ENCODE measurements around the gene ZMYND8. TPM values are rescaled to one million over a fixed set of nuclear protein-coding genes. Genes with fewer than 3 reads are reported as not detected.

The ZMYND8 gene
- total RNA-seq, 4 donors from 2014 or later, result 44.6 to 78.6 (median 65.8) TPM

DNA sequence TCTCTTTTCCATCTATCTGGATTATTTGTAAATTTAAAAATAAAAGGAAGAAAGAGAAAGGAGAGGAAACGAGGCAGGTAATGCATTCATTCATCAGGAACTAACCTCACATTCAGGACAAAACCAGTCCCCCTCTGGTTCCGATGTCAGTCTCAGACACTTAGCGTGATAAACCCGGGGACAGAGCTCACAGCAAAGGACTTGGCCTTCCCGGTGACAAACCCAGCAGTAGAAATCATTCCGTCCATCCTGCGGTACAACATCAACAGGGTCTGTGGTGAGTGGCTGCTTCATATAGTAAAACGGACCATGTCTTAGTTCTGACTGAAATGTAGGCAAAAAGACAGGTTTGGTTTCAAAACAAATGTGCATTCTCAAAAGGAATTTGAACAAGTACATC is 57.9 kb downstream of the ZMYND8 start:
- 91% methylated on average over 8 of the region's 8 CpGs for WGBS
- no peak overlapping the region for H3K27ac ChIP-seq (replicated peaks in 1 of 4)
- no peak overlapping the region for H3K4me3 ChIP-seq
- no peaks in the 10 kb centered on the region for H3K9me3 ChIP-seq
- no peaks in the 10 kb centered on the region for H3K27me3 ChIP-seq
- peaks cover 21 to 37% (median 30%) of the 10 kb centered on the region in 4 donors for H3K4me1 ChIP-seq
- H3K36me3 ChIP-seq, result peaks cover 14 to 78% (median 52%) of the 10 kb centered on the region in 4 donors
- DNase-seq (ENCODE audit: extremely low spot score), result no peak
- TF ChIP-seq EP300 (IDR thresholded peaks at IDR 0.05) (no peak), POLR2AphosphoS5 (IDR thresholded peaks at IDR 0.05) (no peak), POLR2A (IDR thresholded peaks at IDR 0.05; ENCODE audit: low read depth) (no peak)
- TF ChIP-seq, protein P1, sequence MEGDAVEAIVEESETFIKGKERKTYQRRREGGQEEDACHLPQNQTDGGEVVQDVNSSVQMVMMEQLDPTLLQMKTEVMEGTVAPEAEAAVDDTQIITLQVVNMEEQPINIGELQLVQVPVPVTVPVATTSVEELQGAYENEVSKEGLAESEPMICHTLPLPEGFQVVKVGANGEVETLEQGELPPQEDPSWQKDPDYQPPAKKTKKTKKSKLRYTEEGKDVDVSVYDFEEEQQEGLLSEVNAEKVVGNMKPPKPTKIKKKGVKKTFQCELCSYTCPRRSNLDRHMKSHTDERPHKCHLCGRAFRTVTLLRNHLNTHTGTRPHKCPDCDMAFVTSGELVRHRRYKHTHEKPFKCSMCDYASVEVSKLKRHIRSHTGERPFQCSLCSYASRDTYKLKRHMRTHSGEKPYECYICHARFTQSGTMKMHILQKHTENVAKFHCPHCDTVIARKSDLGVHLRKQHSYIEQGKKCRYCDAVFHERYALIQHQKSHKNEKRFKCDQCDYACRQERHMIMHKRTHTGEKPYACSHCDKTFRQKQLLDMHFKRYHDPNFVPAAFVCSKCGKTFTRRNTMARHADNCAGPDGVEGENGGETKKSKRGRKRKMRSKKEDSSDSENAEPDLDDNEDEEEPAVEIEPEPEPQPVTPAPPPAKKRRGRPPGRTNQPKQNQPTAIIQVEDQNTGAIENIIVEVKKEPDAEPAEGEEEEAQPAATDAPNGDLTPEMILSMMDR (IDR thresholded peaks at IDR 0.05), result no peak
- intact Hi-C loops (cut with DNase I), result no loop called here

DNA sequence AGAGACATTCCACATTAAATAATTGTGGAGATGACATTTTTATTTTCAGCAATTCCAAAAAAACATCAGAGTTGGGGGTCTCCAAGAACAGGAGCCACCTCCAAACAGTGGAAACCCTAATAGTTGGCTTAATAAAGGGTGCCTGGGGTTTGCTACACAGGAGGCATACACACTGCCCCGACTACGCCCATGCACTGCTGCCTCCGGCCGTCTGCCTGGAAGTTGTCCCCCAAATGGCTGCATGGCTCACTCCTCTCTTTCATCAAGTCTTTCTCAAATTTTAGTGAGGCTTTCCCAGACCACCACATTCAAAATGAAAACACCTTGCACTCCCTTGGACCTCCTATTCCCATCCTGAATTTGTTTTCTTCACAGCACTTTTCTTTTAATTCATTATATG is 58.8 kb downstream of the ZMYND8 start:
- Histone ChIP-seq H3K27me3 (no peaks in the 10 kb centered on the region), H3K9me3 (no peaks in the 10 kb centered on the region), H3K36me3 (peaks cover 14 to 87% (median 55%) of the 10 kb centered on the region in 4 donors), H3K4me1 (peaks cover 12 to 28% (median 21%) of the 10 kb centered on the region in 4 donors), H3K27ac (replicated peaks in 1 of 4) (no peak overlapping the region), H3K4me3 (no peak overlapping the region)
- DNase-seq (ENCODE audit: extremely low spot score), result no peak
- intact Hi-C loops (cut with DNase I), result no loop called here
- 91% methylated on average over 4 of the region's 4 CpGs for WGBS
- TF ChIP-seq, protein P1 (IDR thresholded peaks at IDR 0.05), result no peak
- no peak for TF ChIP-seq EP300 (IDR thresholded peaks at IDR 0.05)
- no peak for TF ChIP-seq POLR2AphosphoS5 (IDR thresholded peaks at IDR 0.05)
- no peak for TF ChIP-seq POLR2A (IDR thresholded peaks at IDR 0.05; ENCODE audit: low read depth)

DNA sequence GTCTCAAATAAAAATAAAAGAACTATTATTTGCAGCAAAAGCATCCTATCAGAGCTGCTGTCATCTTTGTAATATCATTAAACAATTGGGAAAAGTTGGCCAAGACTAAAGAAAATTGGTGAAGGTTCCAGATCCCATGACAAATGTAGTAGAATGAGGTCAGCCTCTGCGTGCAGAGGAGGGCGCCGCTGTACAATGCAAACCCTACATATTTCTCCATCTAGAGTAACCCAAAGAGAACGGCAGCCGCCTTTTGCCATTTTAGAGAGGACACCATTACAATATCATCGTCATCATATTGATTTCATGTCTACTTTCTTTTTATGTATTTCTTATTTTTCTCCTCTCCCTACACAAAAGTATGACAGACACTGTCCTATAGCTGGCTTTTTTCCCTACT is 59.5 kb downstream of the ZMYND8 start:
- peaks cover 9 to 25% (median 19%) of the 10 kb centered on the region in 4 donors for H3K4me1 ChIP-seq
- intact Hi-C loops (cut with DNase I), result no loop called here
- 78% methylated on average over 6 of the region's 6 CpGs for whole genome bisulfite sequencing
- peaks cover 21 to 92% (median 55%) of the 10 kb centered on the region in 4 donors for H3K36me3 ChIP-seq
- no peak for TF ChIP-seq POLR2A (IDR thresholded peaks at IDR 0.05; ENCODE audit: low read depth)
- peak overlapping the region in 2 of 4 donors; percentile 32 to 58 for H3K27ac ChIP-seq (replicated peaks in 1 of 4)
- no peak for DNase-seq (ENCODE audit: extremely low spot score)
- no peaks in the 10 kb centered on the region for H3K9me3 ChIP-seq
- no peak overlapping the region for H3K4me3 ChIP-seq
- H3K27me3 ChIP-seq, result no peaks in the 10 kb centered on the region

DNA sequence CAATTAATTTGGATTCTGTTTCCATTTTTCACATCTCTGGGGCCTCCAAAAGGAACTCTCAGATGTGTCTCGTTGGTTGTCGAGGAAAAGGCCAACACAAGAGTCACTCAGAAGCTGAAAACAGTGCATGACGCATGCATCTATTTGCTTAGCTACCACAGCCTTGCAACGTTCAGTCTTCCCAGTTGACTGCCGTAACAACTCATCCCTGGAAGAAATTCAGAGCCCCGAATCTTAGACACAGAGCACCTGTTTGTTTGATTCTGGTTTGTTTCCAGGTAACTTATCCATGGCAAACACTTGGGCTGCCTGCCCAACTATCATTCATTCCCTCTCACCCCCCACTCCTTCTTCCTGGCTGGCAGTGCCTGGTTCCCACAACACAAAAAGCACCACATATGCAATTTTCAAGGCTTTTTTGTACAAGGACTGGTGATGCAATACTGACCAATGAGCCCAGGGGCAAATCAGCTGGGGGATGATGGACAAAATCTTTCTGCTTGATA is 60.5 kb downstream of the ZMYND8 start:
- Histone ChIP-seq H3K27me3 (no peaks in the 10 kb centered on the region), H3K4me1 (peaks cover 9 to 25% (median 19%) of the 10 kb centered on the region in 4 donors), H3K27ac (replicated peaks in 1 of 4) (peak overlapping the region; percentile 32 to 58 (median 54)), H3K9me3 (no peaks in the 10 kb centered on the region), H3K36me3 (peaks cover 29 to 94% (median 61%) of the 10 kb centered on the region in 4 donors), H3K4me3 (no peak overlapping the region)
- DNase-seq (ENCODE audit: extremely low spot score), result no peak
- TF ChIP-seq POLR2A (IDR thresholded peaks at IDR 0.05; ENCODE audit: low read depth), result no peak
- peak in 1 of 2 donors; percentile 54 for TF ChIP-seq POLR2AphosphoS5 (IDR thresholded peaks at IDR 0.05)
- TF ChIP-seq, protein P1 (IDR thresholded peaks at IDR 0.05), result no peak
- intact Hi-C loops (cut with DNase I), result no loop called here
- WGBS, result 80% methylated on average over 6 of the region's 6 CpGs

DNA sequence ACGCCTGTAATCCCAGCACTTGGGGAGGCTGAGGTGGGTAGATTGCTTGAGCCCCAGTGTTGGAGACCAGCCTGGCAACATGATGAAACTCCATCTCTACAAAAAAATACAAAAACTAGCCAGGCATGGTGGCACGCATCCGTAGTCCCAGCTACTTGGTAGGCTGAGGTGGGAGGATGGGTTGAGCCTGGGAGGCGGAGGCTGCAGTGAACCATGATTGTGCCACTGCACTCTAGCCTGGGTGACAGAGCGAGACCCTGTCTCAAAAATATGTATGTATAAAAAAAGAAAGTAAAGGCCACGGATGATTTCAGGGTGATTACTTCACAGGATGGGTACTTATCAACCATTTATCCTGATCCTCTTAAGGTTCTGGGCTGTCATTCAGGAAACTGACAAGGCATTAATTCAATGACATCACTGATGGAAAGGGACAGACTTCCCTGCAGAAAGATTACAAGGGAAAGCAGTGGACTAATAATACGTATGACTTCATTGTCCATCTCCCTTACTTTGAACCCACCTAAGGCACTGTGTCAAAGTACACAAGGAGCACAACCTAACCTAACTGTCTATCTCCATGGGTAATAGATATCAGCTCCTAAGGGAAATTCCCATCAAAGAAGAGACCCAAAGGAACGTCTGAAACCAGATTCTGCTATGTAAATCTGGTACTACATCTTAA is 61.2 kb downstream of the ZMYND8 start:
- peak overlapping the region; percentile 32 to 58 (median 54) for H3K27ac ChIP-seq (replicated peaks in 1 of 4)
- H3K27me3 ChIP-seq, result no peaks in the 10 kb centered on the region
- no peak overlapping the region for H3K4me3 ChIP-seq
- no peaks in the 10 kb centered on the region for H3K9me3 ChIP-seq
- no peak for DNase-seq (ENCODE audit: extremely low spot score)
- H3K4me1 ChIP-seq, result peaks cover 9 to 25% (median 19%) of the 10 kb centered on the region in 4 donors
- intact Hi-C loops (cut with DNase I), result no loop called here
- TF ChIP-seq POLR2AphosphoS5 (IDR thresholded peaks at IDR 0.05), result no peak
- TF ChIP-seq EP300 (IDR thresholded peaks at IDR 0.05), result no peak
- no peak for TF ChIP-seq POLR2A (IDR thresholded peaks at IDR 0.05; ENCODE audit: low read depth)
- TF ChIP-seq, protein P1 (IDR thresholded peaks at IDR 0.05), result no peak
- H3K36me3 ChIP-seq, result peaks cover 35 to 93% (median 63%) of the 10 kb centered on the region in 4 donors
- WGBS, result 86% methylated on average over 8 of the region's 8 CpGs
